HG03039 (cell line): ENCODE data around the gene PSMA2.

ENCODE experiments used
- ATAC-seq: cut with Tn5 transposase; IDR thresholded peaks from one replicate; pipeline ENCODE4 v1.9.1; 2021; ENCODE audit warnings: mild to moderate bottlenecking, moderate library complexity; ENCODE audit not compliant: unreplicated experiment

The PSMA2 gene

GRCh38 chr7:42931834-42932651 lies at the start of gene PSMA2, which contains the start of gene MRPL32:
Gene PSMA2, minus strand, starts transcription at chr7:42932174. Its CDS starts 16 bp downstream, at chr7:42932158.
Gene MRPL32, plus strand, starts transcription at chr7:42932376. Its CDS starts 11 bp downstream, at chr7:42932387.
- peak; percentile 100 for ATAC-seq

GRCh38 chr7:42981601-42982000 lies 49.6 kb upstream of the PSMA2 start:
- no peak for ATAC-seq

DNA sequence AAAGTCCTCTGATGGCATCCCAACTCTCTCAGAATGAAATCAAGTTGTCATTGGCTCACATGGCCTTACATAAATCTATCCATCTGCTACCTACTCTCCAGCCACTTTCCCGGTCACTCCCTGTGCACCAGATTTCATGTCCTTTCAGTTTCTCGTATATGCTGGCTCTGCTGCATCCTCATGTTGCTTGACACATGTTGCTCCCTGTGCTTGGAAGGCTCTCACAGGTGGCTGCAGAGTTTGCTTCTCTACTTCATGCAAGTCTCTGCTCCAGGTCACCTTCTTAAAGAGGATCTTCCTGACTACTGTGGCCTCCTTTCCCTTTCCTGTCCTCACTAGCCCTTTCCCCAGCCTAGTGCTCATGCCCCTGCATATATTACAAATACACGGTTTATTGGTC lies 48.5 kb upstream of the PSMA2 start:
- ATAC-seq = no peak

DNA sequence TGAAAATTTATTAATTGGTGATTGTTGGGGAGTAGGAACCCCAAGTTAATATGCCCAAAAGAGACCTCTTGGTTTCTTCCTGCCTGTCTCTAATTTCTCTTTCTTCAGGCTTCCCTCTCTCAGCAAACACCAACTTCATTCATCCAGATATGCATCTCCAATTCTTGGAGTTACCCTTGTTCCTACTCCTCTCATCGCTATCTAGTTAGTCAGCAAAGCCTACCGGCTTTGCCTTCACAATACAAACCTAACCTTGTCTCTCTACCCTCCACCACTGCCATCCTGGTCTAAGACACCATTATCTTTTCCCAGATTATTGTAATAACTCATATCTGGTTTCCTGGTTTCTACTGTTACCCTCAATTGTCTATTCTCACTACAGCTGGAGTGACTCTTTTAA lies 48.1 kb upstream of the PSMA2 start:
- ATAC-seq = no peak

DNA sequence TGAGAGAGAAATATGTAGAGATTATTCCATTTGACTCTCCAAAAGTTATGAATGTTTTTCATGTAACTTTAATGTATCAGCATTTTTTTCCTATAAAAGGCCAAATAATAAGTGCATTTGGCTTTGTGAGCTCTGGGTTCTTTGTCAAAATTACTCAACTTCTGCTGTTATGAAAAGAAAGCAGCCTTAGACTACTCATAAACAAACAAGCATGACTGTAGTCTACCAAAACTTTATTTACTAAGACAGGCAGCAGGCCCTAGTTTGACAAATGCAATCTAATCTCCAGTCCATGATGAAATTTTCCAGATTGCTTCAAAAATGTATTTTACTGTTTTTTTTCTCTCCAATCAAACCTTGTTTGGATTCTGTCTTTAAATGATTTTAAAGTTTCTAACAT lies 46.5 kb upstream of the PSMA2 start:
- no peak for ATAC-seq

GRCh38 chr7:42976371-42976770 lies 44.4 kb upstream of the PSMA2 start:
- no peak for ATAC-seq

- ATAC-seq = no peak
These were observed 40.9 kb upstream of the PSMA2 start for GRCh38 chr7:42972699-42973500.

- no peak for ATAC-seq
These were observed 35.4 kb upstream of the PSMA2 start for GRCh38 chr7:42967391-42967790.

DNA sequence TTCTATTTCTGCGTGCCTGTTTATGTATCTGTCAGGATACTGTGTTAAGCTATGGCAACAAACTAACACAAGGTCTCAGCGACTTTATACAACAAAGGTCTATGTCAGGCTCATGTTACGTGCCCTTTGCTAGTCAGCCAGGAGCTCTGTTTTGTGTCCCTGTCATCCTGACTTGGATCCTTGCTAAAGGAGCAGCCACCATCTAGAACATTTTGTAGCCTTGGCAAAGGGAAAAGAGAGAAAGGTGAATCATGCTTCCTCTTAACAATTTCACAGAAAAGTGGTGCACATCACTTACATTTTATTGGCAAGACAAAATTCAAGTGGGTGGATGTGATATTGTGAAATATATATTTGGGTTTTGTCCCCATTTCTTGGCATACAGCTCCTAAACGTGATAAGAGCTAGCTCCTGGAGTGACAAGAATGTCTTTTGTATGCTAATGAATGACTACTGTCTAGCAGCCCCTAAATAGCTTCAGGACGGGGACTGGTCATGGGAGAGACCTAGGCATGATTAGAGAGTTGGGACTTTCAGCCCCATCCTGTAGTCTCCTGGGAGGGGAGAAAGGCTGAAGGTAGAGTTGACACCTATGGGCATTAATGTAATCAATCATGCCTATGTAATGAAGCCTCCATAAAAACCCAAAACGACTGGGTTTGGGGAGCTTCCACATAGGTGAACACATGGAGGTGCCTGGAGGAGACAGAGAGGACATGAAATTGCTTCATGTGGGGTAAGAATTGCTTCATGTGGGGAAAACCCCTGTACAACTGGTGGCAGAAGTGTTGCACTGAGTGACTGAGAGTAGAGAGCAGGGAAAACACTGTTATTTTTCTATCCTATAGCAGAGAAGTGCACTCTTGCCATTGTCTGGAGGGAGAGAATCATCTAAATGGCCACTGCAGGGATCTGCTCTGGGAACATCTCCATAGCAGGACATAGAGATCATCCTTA lies 33.2 kb upstream of the PSMA2 start:
- no peak for ATAC-seq

GRCh38 chr7:42964293-42964692 lies 32.3 kb upstream of the PSMA2 start:
- ATAC-seq = no peak

- no peak for ATAC-seq
These were observed 29.2 kb upstream of the PSMA2 start for GRCh38 chr7:42961170-42961569.

GRCh38 chr7:42960762-42961161 lies 28.8 kb upstream of the PSMA2 start:
- ATAC-seq = peak; percentile 56

DNA sequence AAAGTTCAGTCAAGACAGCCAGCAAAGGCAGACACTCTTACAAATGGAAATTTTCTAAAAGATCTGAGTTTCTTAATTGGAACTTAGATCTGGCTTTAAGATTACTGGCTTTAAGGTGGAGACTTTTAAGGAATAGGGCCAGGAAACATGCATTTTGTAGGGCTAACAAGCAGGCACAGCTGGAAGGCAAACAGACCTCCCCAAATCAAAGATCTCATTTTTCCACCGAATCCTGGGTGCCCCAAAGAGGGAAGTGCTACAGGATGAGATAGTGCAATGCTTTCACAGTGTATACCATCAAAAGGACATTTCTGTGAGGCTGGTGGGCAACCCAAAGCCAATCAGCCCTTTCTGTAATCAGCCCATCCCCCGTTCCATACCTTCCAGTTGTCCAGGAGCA lies 27.6 kb upstream of the PSMA2 start:
- ATAC-seq = no peak

DNA sequence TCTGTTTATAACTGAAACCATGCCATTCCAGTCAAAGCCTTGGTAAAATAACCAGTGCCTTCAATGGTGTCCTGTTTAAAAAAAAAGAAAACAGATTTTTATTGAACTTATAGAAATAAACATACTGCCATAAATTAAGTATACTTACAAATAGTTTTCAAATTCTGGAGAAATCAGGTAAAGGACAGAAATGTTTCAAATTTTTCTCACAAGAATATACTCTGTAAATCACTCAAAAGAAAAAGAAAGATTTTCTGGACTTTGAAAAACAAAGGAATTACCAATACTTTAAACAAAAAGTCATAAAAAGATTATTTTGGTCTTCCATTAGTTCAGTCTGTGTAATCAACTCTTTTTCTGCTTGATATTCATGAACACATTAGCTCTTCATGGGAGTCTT lies 24.1 kb upstream of the PSMA2 start:
- no peak for ATAC-seq

GRCh38 chr7:42953994-42954393 lies 22.0 kb upstream of the PSMA2 start:
- no peak for ATAC-seq

GRCh38 chr7:42952328-42952727 lies 20.4 kb upstream of the PSMA2 start:
- no peak for ATAC-seq

GRCh38 chr7:42950417-42950816 lies 18.4 kb upstream of the PSMA2 start:
- no peak for ATAC-seq

GRCh38 chr7:42947521-42947920 lies 15.5 kb upstream of the PSMA2 start:
- ATAC-seq = no peak

DNA sequence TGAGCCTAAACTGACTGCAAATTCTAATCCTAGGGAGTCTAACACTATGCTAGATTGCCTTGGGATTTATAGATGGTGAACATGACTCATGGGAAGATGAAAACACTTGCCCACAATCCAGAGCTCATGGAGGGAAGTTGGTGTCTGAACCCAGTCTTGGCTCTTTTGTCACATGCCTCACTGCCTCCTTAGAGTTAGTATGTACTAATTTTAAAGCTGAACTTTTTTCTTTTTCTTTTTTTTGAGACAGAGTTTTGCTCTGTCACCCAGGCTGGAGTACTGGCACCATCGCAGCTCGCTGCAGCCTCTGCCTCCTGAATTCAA lies 14.6 kb upstream of the PSMA2 start:
- ATAC-seq = no peak

- peak; percentile 64 for ATAC-seq
These were observed 14.1 kb upstream of the PSMA2 start for GRCh38 chr7:42945821-42946626.
